HG03439 (cell line): ENCODE results near the gene TM2D3.

Experiments used
- ATAC-seq: cut with Tn5 transposase; IDR thresholded peaks from one replicate; pipeline ENCODE4 v1.9.1; 2021; ENCODE audit warnings: mild to moderate bottlenecking, moderate library complexity; ENCODE audit not compliant: unreplicated experiment

Gene TM2D3

GRCh38 chr15:101652098-101652785 lies at the start of gene TM2D3:
Gene TM2D3, minus strand, starts transcription at chr15:101652381. Its CDS starts 20 bp downstream, at chr15:101652361.
- peak; percentile 88 for ATAC-seq

- no peak for ATAC-seq
These were observed 46.1 kb upstream of the TM2D3 start for GRCh38 chr15:101698314-101698713.

DNA sequence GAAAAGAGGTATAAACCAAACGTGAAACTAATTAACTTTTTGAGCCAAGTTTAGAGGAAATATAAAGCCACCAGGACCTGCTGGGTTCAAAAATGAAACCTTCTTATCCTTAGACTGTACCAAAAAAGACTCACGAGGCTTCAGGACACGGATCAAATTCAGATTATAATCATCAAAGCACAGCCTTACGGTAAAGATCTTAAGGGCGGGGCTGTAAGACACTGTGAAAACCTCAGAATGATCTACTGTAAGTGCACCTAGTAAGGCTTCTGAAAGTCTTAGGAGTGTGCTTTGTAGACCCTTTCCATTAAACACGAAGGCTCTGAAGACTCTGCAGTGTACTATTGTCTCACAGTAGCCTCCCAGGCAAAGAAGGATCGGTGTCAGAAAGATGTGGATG lies 45.3 kb upstream of the TM2D3 start:
- ATAC-seq, result no peak

DNA sequence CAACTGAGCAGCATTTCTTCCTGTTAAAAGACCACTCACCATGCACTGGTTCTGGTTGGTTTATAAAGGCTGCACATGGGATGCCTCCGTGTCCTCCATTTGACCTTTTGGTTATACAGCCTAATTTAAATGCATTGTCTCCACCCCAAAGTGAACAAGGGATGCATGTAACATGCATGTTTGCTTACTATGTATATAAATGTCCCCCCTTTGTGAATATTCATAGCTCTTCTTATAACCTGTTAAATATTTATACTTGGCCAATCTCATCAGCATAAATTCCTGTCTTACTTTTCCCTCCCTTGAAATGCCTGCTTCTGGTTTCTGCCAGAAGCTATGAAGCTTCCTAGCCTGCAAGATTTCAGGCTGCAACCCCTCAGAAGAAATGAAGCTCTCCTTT lies 44.6 kb upstream of the TM2D3 start:
- no peak for ATAC-seq

DNA sequence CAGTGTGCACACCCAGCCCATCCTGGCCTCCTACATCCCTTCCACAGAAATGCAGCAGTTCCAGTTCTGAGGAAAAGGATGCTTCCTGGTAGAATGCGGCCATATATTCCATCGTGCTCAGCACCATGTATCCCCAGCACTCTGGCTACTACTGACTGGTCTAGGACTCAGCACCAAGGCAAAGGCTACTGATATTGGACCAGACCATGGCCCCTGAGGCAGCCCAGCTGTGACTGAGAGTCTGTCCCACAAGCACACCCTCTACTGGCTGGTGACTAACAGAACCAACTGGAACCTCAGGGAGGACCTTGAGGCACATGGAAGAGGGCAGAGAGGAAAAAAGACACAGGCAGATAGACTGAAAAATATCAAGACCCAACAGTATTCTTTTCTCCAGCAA lies 42.1 kb upstream of the TM2D3 start:
- ATAC-seq, result no peak

DNA sequence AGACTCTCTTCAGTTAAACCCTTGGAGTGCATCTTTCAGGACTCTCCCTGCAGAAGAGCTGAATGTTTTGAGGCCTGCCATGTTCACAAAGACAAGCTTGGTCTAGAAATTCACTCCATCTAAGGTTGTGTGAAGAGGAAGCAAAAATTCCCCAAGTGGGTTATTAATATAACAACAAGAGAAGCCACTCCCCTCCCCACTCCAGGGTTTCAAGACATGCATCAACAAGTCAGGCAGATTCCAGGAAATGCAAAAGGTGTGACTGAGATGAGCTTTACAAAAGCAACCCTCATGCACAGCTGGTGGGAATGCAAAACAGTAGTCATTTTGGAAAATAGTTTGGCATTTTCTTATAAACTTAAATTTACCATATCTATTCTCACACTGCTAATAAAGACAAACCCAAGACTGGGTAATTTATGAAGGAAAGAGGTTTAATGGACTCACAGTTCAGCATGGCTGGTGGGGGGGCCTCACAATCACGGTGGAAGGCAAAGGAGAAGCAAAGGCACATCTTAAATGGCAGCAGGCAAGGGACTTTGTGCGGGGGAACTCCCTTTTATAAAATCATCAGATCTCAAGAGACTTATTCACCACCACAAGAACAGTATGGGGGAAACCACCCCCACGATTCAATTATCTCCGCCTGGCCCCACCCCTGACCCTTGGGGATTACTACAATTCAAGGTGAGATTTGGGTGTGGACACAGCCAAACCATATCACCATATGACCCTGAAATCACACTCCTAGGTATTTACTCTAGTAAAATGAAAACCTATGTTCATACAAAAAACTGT lies 40.8 kb upstream of the TM2D3 start:
- no peak for ATAC-seq

DNA sequence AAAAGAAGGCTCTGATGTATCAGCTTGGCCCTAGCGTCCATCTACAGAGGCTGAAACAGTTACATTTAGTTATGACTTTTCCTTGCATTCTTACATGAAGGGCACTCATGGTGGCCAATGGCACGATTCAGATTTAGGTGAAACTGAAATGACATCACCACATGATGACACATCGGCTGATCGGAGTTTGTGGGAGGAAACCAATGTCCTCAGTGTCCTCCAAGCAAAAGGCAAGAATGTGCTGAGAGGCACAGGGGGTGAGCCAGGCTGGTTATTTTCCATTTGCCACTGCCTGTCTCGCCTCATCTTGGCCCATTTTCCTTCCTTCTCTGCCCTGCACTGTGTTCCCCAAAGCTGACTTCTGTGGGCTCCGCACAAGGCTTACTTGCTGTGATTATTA lies 37.7 kb upstream of the TM2D3 start:
- ATAC-seq, result no peak

DNA sequence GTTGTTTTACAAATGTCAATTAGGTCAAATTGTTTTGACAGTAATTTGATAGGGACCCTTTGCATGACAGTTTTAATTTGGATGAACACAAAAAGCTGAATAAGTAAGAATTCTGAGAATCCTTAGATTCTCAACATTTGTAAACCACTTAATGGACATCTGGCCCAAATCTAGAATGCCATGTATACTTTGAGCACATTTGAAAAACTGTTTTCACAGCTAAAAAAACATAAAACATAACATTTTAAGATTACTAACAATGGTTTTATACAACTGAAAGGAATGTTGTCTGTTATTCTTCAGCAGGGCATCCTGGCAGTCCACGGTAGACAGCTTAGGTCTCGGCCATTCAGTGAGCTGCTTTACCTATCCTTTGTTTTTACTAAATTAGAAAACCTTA lies 34.5 kb upstream of the TM2D3 start:
- no peak for ATAC-seq

GRCh38 chr15:101684877-101685276 lies 32.7 kb upstream of the TM2D3 start:
- no peak for ATAC-seq

- no peak for ATAC-seq
These were observed 32.2 kb upstream of the TM2D3 start for GRCh38 chr15:101684384-101684783.

DNA sequence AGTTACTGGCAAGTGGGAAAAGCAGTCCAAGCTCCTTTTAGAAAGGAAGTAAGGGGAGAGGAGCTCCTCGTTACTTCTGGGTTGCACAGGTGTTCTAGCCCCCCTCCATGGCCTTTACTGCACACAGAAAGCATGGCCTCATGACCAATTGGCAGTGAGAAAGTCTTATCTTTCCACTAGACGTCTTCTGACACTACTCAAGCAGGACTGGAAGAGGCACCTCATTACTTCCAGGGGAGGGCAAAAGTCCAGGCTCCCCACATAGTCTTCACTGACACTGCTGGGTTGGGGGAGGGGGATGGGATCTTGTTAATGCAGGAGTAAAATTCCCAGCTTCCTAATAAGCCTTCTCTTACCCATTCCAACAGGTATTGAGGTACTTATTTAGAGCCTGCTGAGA lies 27.6 kb upstream of the TM2D3 start:
- ATAC-seq, result no peak

DNA sequence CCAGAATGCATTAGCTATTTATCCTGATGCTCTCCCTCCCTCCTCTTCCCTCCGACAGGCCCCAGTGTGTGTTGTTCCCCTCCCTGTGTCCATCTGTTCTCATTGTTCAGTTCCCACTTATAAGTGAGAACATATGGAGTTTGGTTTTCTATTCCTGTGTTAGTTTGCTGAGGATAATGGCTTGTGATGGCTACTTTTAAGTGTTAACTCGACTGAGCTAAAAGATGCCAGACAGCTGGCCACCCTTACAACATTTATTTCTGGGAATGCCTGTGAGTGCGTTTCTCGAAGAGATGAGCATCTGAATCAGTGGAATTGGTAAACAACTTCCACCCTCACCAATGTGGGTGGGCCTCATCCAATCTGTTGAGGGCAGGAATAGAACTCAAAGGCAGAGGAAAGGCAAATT lies 24.7 kb upstream of the TM2D3 start:
- no peak for ATAC-seq

GRCh38 chr15:101675796-101676582 lies 23.8 kb upstream of the TM2D3 start:
- ATAC-seq, result peak; percentile 71

DNA sequence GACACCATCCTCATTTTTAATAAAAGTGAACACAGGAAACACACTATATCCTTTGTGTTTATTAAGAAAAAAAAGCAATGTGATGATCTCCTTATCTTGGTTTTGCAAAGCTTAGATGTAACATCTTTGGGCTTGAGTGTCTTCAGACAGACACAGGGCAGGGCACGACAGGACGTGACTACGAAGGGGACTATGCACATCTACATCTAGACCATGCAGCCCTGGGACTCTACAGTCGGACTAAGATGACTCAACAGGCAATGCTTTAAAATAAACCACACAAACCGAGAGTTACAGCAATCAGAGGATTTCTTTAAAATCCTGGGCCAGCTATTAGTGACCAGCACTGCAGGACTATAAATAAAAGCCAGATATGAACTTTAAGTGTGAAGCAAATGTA lies 22.8 kb upstream of the TM2D3 start:
- ATAC-seq, result no peak

- no peak for ATAC-seq
These were observed 20.1 kb upstream of the TM2D3 start for GRCh38 chr15:101672298-101672697.

- ATAC-seq, result no peak
These were observed 17.6 kb upstream of the TM2D3 start for GRCh38 chr15:101669744-101670143.

DNA sequence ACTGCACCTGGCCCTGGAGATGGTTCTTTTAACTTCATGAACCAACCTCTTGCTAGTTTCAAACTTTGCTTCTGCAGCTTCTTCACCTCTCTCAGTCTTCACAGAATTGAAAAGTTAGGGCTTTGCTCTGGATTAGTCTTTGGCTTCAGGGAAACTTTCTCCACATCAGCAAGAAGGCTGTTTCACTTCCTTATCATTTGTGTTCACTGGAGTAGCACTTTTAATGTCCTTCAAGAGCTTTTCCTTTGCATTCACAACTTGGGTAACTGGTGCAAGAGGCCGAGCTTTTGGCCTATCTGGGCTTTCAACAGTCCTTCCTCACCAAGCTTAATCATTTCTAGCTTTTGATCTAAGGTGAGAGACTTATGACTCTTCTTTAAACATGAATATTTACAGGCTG lies 15.7 kb upstream of the TM2D3 start:
- no peak for ATAC-seq

DNA sequence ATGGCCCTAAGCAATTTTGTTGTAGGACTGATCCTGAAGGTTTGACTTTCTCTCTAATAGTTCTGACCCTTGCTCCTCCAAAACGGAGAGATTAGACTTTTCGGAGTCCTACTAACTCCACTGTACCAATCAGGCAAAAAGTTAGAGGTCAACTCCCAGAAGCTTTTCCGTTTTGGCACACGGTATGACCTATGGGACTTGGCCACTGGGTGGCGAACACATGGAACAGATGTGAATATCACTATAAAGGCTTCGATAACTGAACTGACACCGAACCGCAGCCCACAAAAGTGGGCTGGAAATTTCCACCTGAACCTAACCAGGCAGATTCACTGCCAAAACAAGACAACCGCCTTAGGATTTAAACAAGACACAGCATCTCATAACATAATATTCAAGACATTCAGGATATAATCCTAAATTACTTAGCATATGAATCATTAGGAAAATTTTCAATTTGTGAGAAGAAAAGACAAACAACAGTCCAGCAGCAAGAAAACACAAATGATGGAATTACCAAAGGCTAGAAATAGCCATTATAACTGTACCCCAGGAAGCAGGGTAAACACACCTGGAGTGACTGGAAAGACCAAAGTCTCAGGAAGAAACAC lies 12.2 kb upstream of the TM2D3 start:
- ATAC-seq, result no peak

GRCh38 chr15:101662203-101662602 lies 10.0 kb upstream of the TM2D3 start:
- ATAC-seq, result no peak

DNA sequence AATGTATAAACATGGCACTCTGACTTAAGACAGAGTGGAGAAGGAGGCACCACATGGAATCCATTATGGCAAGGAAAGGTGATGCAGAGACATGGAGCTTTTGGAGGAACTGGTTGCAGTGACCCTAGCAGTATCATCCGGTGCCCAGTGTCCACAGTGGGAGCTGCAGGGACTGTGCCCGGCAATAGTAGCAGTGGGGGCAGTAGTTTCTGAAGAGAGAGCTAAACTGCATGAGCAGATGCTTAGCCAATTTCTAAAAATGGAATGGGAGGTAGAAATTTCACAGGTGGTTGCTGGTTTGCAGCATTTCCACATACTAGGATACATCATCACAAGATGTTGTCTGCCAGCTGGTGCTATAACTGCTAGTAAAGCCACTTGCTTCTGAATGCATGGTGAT lies 7.8 kb upstream of the TM2D3 start:
- ATAC-seq, result no peak
